Epithelial cell of proximal tubule (primary cell): ENCODE results near the gene KATNAL1. TPM values are rescaled to one million over a fixed set of nuclear protein-coding genes. Genes with fewer than 3 reads are reported as not detected.

Experiments used
- DNase-seq: peaks from one replicate; pipeline ENCODE4 v3.0.0-alpha.2; 2011; ENCODE audit warnings: low read depth
- H3K4me3 ChIP-seq: 2 replicates; pipeline ENCODE4 v1.5.1; 2011; ENCODE audit warnings: low read depth, mild to moderate bottlenecking, low read length
- total RNA-seq: library from RNA; depleted of rRNA; stranded (reverse); fragments of >200 nt; gene quantifications from 2 replicates; pipeline ENCODE4 v1.2.3, GENCODE V29; 2015
- TF ChIP-seq, protein P1 (sequence below): conservative IDR thresholded peaks from 2 replicates; pipeline ENCODE4 v1.5.1; 2012; ENCODE audit warnings: low read depth, mild to moderate bottlenecking, low read length

The KATNAL1 gene
- total RNA-seq, 1 donor from 2014 or later = 14.5 TPM

GRCh38 chr13:30224732-30225131 lies 82.6 kb downstream of the KATNAL1 start:
- TF ChIP-seq, protein P1, sequence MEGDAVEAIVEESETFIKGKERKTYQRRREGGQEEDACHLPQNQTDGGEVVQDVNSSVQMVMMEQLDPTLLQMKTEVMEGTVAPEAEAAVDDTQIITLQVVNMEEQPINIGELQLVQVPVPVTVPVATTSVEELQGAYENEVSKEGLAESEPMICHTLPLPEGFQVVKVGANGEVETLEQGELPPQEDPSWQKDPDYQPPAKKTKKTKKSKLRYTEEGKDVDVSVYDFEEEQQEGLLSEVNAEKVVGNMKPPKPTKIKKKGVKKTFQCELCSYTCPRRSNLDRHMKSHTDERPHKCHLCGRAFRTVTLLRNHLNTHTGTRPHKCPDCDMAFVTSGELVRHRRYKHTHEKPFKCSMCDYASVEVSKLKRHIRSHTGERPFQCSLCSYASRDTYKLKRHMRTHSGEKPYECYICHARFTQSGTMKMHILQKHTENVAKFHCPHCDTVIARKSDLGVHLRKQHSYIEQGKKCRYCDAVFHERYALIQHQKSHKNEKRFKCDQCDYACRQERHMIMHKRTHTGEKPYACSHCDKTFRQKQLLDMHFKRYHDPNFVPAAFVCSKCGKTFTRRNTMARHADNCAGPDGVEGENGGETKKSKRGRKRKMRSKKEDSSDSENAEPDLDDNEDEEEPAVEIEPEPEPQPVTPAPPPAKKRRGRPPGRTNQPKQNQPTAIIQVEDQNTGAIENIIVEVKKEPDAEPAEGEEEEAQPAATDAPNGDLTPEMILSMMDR = no peak
- no peak overlapping the region for H3K4me3 ChIP-seq
- no peak for DNase-seq

DNA sequence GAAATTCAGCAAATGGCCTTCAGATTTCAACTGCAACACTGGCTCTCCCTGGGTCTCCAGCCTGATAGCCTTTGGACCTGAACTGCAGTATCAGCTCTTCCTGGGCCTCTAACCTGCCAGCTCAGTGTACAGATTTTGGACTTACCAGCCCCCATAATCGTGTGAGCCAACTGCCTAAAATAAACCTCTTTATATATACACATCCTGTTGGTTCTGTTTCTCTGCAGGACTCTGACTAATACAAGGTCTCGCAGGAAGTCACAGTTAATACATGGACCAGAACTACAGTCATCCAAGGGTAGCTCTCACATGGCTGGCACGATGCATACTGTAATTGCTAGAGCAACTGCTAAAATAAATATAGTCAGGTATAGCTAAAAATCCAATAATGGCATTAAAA lies 85.1 kb downstream of the KATNAL1 start:
- no peak overlapping the region for H3K4me3 ChIP-seq
- DNase-seq = no peak
- TF ChIP-seq, protein P1 = no peak

GRCh38 chr13:30216111-30216510 lies 91.2 kb downstream of the KATNAL1 start:
- no peak for DNase-seq
- no peak overlapping the region for H3K4me3 ChIP-seq
- TF ChIP-seq, protein P1 = no peak

DNA sequence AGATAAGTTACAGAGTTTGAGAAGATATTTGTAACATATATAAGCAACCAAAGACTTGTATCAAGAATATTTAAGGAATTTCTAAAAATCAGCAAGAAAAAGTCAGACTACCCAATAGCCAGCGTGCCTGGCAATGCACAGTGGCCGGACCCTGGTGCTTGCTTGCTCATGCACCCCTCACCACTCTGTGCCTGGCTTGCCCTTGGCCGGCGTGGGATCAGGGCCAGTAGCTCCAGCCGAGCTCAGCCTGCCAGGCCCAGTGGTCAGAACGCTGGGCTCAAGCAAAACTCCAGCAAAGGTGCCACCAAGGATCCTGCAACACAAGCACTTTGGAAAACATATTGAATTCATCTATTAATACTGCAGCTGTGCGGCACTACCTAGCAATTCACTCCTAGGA lies 95.1 kb downstream of the KATNAL1 start:
- no peak overlapping the region for H3K4me3 ChIP-seq
- no peak for DNase-seq
- TF ChIP-seq, protein P1 = no peak

GRCh38 chr13:30211745-30212144 lies 95.6 kb downstream of the KATNAL1 start:
- no peak for DNase-seq
- TF ChIP-seq, protein P1 = no peak

GRCh38 chr13:30204564-30204963 lies 102.8 kb downstream of the KATNAL1 start:
- DNase-seq = no peak
- TF ChIP-seq, protein P1 = no peak
- H3K4me3 ChIP-seq = no peak overlapping the region

More at GRCh38 chr13:30211745-30212144, 95.6 kb downstream of the KATNAL1 start:
- H3K4me3 ChIP-seq = no peak overlapping the region

DNA sequence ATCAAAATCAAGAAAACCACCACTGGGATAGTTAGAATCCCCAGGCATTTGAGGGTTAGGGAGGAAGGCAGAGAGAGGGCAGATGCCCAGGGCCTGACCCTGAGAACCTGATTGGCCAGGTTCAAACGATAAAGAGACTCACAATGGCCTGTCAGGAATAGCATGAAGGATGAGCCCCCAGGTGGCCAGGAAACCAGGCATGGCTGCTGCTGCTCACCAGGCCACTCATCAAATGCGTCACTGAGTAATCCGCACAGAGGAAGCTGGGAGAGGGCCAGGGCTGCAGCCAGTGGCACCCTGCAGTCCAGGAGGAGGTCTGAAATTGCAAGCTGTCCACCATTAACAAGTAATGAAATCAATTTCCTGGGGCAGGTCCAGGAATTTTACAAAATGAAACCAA lies 111.3 kb downstream of the KATNAL1 start:
- TF ChIP-seq, protein P1 = no peak
- no peak for DNase-seq
- no peak overlapping the region for H3K4me3 ChIP-seq
